ENCODE measurements around the gene TSC22D2.

DNA sequence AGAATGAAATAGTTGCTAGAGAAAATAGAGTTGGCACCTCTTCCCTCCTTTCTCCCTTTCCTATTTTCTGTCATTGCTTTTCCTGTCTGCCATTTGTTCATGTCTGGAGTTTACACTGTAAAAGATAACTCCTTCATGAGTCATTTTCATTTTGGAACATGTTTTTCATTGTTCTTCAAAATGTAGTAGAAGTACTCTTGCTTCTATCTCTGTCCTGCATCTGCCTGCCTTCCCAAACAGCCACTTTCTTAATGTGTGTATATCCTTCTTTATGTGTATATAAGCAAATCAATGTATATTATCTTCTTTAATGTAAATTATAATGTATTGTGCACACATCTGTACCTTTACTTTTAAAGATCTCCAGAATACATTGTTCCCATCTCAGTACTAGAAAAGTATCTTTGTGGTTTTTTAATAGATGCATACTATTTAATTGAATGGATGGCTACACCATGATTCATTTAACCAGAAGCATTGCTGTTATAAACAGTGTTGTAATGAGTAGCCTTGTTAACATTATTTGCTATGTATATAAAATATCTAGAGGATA is 41.1 kb downstream of the TSC22D2 start:
- no peak for TF ChIP-seq POLR2A (IDR thresholded peaks at IDR 0.05)
- TF ChIP-seq, protein P1, sequence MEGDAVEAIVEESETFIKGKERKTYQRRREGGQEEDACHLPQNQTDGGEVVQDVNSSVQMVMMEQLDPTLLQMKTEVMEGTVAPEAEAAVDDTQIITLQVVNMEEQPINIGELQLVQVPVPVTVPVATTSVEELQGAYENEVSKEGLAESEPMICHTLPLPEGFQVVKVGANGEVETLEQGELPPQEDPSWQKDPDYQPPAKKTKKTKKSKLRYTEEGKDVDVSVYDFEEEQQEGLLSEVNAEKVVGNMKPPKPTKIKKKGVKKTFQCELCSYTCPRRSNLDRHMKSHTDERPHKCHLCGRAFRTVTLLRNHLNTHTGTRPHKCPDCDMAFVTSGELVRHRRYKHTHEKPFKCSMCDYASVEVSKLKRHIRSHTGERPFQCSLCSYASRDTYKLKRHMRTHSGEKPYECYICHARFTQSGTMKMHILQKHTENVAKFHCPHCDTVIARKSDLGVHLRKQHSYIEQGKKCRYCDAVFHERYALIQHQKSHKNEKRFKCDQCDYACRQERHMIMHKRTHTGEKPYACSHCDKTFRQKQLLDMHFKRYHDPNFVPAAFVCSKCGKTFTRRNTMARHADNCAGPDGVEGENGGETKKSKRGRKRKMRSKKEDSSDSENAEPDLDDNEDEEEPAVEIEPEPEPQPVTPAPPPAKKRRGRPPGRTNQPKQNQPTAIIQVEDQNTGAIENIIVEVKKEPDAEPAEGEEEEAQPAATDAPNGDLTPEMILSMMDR (IDR thresholded peaks at IDR 0.05): no peak
